IMR-90 (cell line): ENCODE results near the gene NUP107. TPM values are rescaled to one million over a fixed set of nuclear protein-coding genes. Genes with fewer than 3 reads are reported as not detected.

ENCODE experiments used
- ATAC-seq: fragments of 200-7000 bp; cut with Tn5 transposase; 2 replicates; pipeline ENCODE4 v1.9.1; 2020; ENCODE audit warnings: low read depth, mild to moderate bottlenecking, moderate library complexity
- BruUV-seq: library from RNA; stranded (reverse); fragments of 400-500 nt; replicated peaks from 2 replicates; lab custom pipeline; 2021; lab: Mats Ljungman, UMichigan
- CTCF ChIA-PET: fragments of 300-600 bp; formaldehyde crosslinking; extraction: SDS; loops from one replicate; lab custom pipeline; 2021; ENCODE audit warnings: antibody characterized with exemption; lab: Yijun Ruan, JAX
- POLR2A ChIA-PET: fragments of 300-600 bp; sonication (Branson Sonifier 250); formaldehyde crosslinking; loops from one replicate; lab custom pipeline; 2022; ENCODE audit warnings: antibody characterized with exemption; ENCODE audit not compliant: unreplicated experiment; lab: Charles Lee
- DNase-seq: peaks from one replicate; pipeline ENCODE4 v3.0.0; 2013
- H2AFZ ChIP-seq: replicated peaks from 2 replicates; pipeline ENCODE3; 2013; ENCODE audit warnings: low read length, mild to moderate bottlenecking; ENCODE audit not compliant: poor library complexity
- H2AK5ac ChIP-seq: 2 replicates; pipeline ENCODE4 v1.6.1; 2013; ENCODE audit warnings: low read depth, low read length, inconsistent platforms
- H2AK9ac ChIP-seq: replicated peaks from 2 replicates; pipeline ENCODE3; 2013; ENCODE audit warnings: mild to moderate bottlenecking, low read depth, low read length, moderate library complexity; ENCODE audit not compliant: poor library complexity
- H2BK120ac ChIP-seq: 2 replicates; pipeline ENCODE4 v1.6.1; 2013; ENCODE audit warnings: low read depth, low read length, inconsistent platforms
- H2BK15ac ChIP-seq: 3 replicates; pipeline ENCODE4 v1.6.1; 2013; ENCODE audit warnings: low read depth, low read length, inconsistent platforms
- H2BK20ac ChIP-seq: 2 replicates; pipeline ENCODE4 v1.6.1; 2013; ENCODE audit warnings: low read depth, mild to moderate bottlenecking, inconsistent platforms, low read length, moderate library complexity
- H2BK5ac ChIP-seq: 2 replicates; pipeline ENCODE4 v1.6.1; 2013; ENCODE audit warnings: mild to moderate bottlenecking, low read depth, low read length, inconsistent platforms; ENCODE audit not compliant: poor library complexity, severe bottlenecking
- H3K14ac ChIP-seq: replicated peaks from 2 replicates; pipeline ENCODE4 v1.6.1; 2013; ENCODE audit warnings: low read depth, low read length, inconsistent platforms
- H3K18ac ChIP-seq: 2 replicates; pipeline ENCODE4 v1.6.1; 2013; ENCODE audit warnings: low read depth, low read length, control low read depth
- H3K23ac ChIP-seq: 2 replicates; pipeline ENCODE4 v1.6.1; 2013; ENCODE audit warnings: low read depth, low read length, inconsistent platforms
- H3K27ac ChIP-seq: 2 replicates; pipeline ENCODE4 v1.5.1; 2013; ENCODE audit warnings: mild to moderate bottlenecking, control low read depth, low read length; ENCODE audit not compliant: insufficient read depth
- H3K27me3 ChIP-seq: 2 replicates; pipeline ENCODE4 v1.6.1; 2013; ENCODE audit warnings: low read length; ENCODE audit not compliant: control insufficient read depth, insufficient read depth
- H3K36me3 ChIP-seq: 2 replicates; pipeline ENCODE4 v1.6.1; 2013; ENCODE audit warnings: low read length, mixed read lengths; ENCODE audit not compliant: control insufficient read depth, insufficient read depth
- H3K4ac ChIP-seq: 2 replicates; pipeline ENCODE4 v1.6.1; 2013; ENCODE audit warnings: low read depth, low read length, inconsistent platforms
- H3K4me1 ChIP-seq: 2 replicates; pipeline ENCODE4 v1.6.1; 2013; ENCODE audit warnings: low read length, mixed read lengths; ENCODE audit not compliant: control insufficient read depth, insufficient read depth
- H3K4me2 ChIP-seq: 2 replicates; pipeline ENCODE4 v1.6.1; 2013; ENCODE audit warnings: low read depth, mild to moderate bottlenecking, control low read depth, low read length, moderate library complexity
- H3K4me3 ChIP-seq: 2 replicates; pipeline ENCODE4 v1.5.1; 2013; ENCODE audit warnings: low read depth, mild to moderate bottlenecking, control low read depth, low read length, moderate library complexity; ENCODE audit not compliant: insufficient read depth
- H3K56ac ChIP-seq: 2 replicates; pipeline ENCODE4 v1.6.1; 2013; ENCODE audit warnings: low read length, inconsistent platforms; ENCODE audit not compliant: insufficient read depth; ENCODE audit errors: extremely low read depth
- H3K79me1 ChIP-seq, 2 experiments: 2 replicates each; pipeline ENCODE4 v1.6.1; 2013; ENCODE audit warnings: low read length in 2 of 2, inconsistent platforms in 1 of 2, low read depth in 1 of 2
- H3K9ac ChIP-seq: 2 replicates; pipeline ENCODE4 v1.6.1; 2013; ENCODE audit warnings: low read depth, low read length, control low read depth
- H3K9me1 ChIP-seq: 2 replicates; pipeline ENCODE4 v1.6.1; 2013; ENCODE audit warnings: low read length, inconsistent platforms; ENCODE audit not compliant: insufficient read depth
- H3K9me3 ChIP-seq: 2 replicates; pipeline ENCODE4 v1.6.1; 2013; ENCODE audit warnings: low read length; ENCODE audit not compliant: control insufficient read depth, insufficient read depth
- H4K20me1 ChIP-seq: 2 replicates; pipeline ENCODE4 v1.6.1; 2013; ENCODE audit warnings: low read length, inconsistent platforms; ENCODE audit not compliant: insufficient read depth
- H4K5ac ChIP-seq: 2 replicates; pipeline ENCODE4 v1.6.1; 2013; ENCODE audit warnings: mild to moderate bottlenecking, low read depth, low read length, control low read depth
- H4K8ac ChIP-seq, 2 experiments: 2 replicates each; pipeline ENCODE4 v1.6.1; 2013; ENCODE audit warnings: low read depth in 2 of 2, low read length in 2 of 2, control low read depth in 1 of 2, inconsistent platforms in 1 of 2
- H4K91ac ChIP-seq: 2 replicates; pipeline ENCODE4 v1.6.1; 2013; ENCODE audit warnings: low read depth, low read length, inconsistent platforms; ENCODE audit not compliant: insufficient read depth
- MAFK ChIP-seq: IDR thresholded peaks from 2 replicates; pipeline ENCODE4 v1.6.1; 2012; ENCODE audit warnings: low read depth, low read length, improper control_type of control experiment
- RCOR1 ChIP-seq: IDR thresholded peaks from 2 replicates; pipeline ENCODE4 v1.6.1; 2012; ENCODE audit warnings: mild to moderate bottlenecking, low read length, improper control_type of control experiment; ENCODE audit not compliant: insufficient replicate concordance
- WGBS, 2 experiments: methylation state at CpG; one replicate each; pipeline versions ENCODE4 v1.1.5 to v1.1.7; 2013; ENCODE audit warnings: missing lambda C conversion rate in 2 of 2; ENCODE audit not compliant: insufficient read length in 1 of 2; ENCODE audit errors: extremely low coverage in 2 of 2; 5-methylcytosine and 5-hydroxymethylcytosine counted together
- dilution Hi-C: fragments of 300-500 bp; cut with HindIII; formaldehyde crosslinking; loops from one replicate; pipeline ENCODE4 v1.14.3; 2018; ENCODE audit warnings: low sequenced_read_pairs; ENCODE audit not compliant: unreplicated experiment
- in situ Hi-C: fragments of 300-500 bp; cut with MboI; formaldehyde crosslinking; loops from 3 replicates; pipeline ENCODE4 v1.14.3; 2019; ENCODE audit warnings: low sequenced_read_pairs, inconsistent platforms, mixed read lengths
- intact Hi-C: fragments of 100-400 bp; cut with micrococcal nuclease; formaldehyde crosslinking; loops from 2 replicates; pipeline ENCODE4 v1.10.0; 2022
- polyA plus RNA-seq, 3 experiments: library from polyadenylated mRNA; depleted of rRNA; stranded (reverse); fragments of >200 nt; gene quantifications; 2 replicates each; pipeline ENCODE4 v1.2.3, GENCODE V29; 2012; ENCODE audit warnings: low replicate concordance in 1 of 3
- total RNA-seq: library from RNA; depleted of rRNA; stranded (reverse); fragments of >200 nt; gene quantifications from 2 replicates; pipeline ENCODE4 v1.2.3, GENCODE V29; 2012

Gene NUP107
- total and polyA plus RNA-seq, 2 of the 4 experiments (the other 2 are of a cell fraction), result 34.5 to 69.7 TPM

DNA sequence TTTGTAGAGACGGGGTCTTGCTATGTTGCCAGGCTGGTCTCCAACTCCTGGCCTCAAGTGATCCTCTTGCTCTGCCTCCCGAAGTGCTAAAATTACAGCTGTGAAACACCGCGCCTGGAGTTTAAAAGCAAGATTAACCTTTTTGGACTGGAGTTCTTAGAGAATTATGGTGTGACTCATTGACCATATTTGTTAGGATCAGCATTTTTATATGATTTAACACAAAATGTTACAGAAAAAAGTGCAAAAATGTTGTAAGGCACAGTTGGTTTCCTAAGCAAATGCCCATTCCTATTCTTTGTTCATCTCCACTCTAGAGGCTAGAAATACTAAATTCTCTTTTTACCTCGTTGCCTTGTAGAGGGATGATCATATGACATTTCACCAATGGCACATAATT lies 86.8 kb downstream of the NUP107 start:
- Histone ChIP-seq H2BK120ac (no peak overlapping the region), H2AK5ac (no peak overlapping the region), H2AK9ac (no peak overlapping the region), H3K4ac (no peak overlapping the region), H2BK20ac (no peak overlapping the region), H4K5ac (no peak overlapping the region), H2AFZ (no peak overlapping the region), H2BK15ac (no peak overlapping the region), H3K18ac (no peak overlapping the region), H3K9me3 (no peaks in the 10 kb centered on the region), H3K9me1 (no peaks in the 10 kb centered on the region), H3K56ac (no peak overlapping the region), H4K91ac (no peak overlapping the region), H2BK5ac (no peak overlapping the region), H3K14ac (no peak overlapping the region), H3K4me2 (no peak overlapping the region), H3K23ac (no peak overlapping the region), H3K36me3 (no peaks in the 10 kb centered on the region), H3K27ac (no peak overlapping the region), H3K9ac (no peak overlapping the region), H3K4me3 (no peak overlapping the region), H3K79me1 (no peaks in the 10 kb centered on the region), H3K4me1 (no peaks in the 10 kb centered on the region), H4K8ac (no peak overlapping the region), H3K27me3 (no peaks in the 10 kb centered on the region), H4K20me1 (no peaks in the 10 kb centered on the region)
- ChIA-PET CTCF (interaction anchor here (0.7 kb wide), 1 partner anchor 24 kb away, joined by 3 read pairs; no protein-coding TSS in a partner anchor), POLR2A (no interaction called here)
- TF ChIP-seq MAFK (peak; percentile 59), RCOR1 (no peak)
- WGBS, 2 experiments, result 100% methylated on average over 4 of the region's 5 CpGs; no CpG with 5 or more reads in 1 of the 2 experiments
- ATAC-seq (peak; percentile 44), DNase-seq (no peak)
- in situ Hi-C loops (no loop called here), dilution Hi-C loops (no loop called here), intact Hi-C loops (no loop called here)
- no TSS peak for BruUV-seq
